ENCODE data around the gene CMPK2.
"Not testable (repeated sequence)": the region's sequence is repeated elsewhere in the genome, so short reads cannot be mapped to it uniquely, and the experiment has no call there.

Gene CMPK2, protein sequence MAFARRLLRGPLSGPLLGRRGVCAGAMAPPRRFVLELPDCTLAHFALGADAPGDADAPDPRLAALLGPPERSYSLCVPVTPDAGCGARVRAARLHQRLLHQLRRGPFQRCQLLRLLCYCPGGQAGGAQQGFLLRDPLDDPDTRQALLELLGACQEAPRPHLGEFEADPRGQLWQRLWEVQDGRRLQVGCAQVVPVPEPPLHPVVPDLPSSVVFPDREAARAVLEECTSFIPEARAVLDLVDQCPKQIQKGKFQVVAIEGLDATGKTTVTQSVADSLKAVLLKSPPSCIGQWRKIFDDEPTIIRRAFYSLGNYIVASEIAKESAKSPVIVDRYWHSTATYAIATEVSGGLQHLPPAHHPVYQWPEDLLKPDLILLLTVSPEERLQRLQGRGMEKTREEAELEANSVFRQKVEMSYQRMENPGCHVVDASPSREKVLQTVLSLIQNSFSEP

DNA sequence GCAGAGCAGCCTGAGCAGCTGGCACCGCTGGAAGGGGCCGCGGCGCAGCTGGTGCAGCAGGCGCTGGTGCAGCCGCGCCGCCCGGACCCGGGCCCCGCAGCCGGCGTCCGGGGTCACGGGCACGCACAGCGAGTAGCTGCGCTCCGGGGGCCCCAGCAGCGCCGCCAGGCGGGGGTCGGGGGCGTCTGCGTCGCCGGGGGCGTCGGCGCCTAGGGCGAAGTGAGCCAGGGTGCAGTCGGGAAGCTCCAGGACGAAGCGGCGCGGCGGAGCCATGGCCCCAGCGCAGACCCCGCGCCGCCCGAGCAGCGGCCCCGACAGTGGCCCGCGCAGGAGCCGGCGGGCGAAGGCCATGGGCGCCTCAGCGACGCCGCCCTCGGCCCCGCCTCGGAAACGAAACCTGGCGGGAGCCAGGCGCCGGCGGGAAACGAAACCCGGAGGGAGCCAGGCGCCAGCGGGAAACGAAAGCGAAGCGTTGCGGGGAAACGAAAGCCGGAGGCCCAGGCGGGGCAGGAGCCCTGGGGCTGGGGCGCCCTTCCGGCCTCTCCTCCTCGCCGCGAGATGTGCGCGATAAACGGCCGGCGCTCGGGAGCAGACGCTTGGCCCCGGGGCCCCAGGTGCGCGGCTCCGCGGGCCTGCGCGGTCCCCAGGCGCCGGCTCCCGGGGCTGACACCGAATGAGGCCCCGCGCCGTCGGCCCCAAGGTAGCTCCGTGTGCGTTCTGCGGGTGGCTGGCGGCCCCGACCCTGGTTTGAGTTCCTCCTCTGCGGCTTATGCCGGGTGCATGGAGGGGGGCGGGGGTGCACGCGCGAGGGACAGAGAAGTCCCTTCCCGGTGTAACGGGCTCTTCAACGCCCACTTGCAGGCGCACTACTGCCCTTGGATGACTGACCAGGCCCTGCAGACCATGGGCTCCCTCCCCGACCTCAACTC lies at the start of gene CMPK2:
TSS of gene CMPK2 (minus strand) at position 562 of the 929 bp plus-strand sequence. CDS start at position 351, 211 bp downstream.
- in situ Hi-C loops (cut with MboI; ENCODE audit: low sequenced_read_pairs), result no loop called here

DNA sequence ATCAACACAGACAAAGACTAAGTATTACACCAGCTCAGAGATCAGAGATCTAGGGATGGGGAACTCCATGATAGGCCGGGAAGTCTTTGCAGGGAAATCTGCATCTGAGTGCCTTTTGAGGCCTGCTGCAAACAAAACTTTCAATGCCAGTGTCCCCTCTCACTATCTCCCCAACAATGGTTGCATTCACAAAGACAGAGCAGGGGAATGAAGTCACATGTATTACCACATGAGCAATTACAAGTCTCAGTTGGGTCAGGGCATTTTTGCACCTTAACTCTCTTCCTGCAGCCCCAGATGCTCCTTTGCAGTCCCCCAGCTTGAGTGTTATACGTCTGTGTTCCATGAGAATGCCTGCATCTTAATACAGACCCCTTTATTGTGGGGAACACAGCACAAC lies 49.7 kb upstream of the CMPK2 start:
- in situ Hi-C loops (cut with MboI; ENCODE audit: low sequenced_read_pairs), result no loop called here

DNA sequence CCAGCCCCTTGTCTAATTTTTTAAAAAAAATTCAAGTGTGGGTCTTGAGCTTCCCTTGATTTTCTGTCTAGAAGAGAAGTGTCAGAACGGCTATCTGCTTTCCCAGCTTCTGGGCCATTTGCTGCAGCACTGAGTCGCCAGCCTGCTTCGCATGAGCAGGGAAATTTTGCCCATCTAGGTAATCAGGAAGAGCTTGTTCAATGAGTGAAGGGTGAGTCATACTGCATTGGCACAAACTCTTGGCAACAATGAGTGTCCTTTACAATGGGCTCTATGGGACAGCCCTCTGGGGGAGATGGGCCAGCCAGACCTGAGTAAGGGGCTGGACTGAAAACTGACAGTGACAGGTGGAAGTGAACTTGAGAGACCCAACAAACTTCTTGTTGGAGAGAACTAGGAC lies 49.1 kb upstream of the CMPK2 start:
- in situ Hi-C loops (cut with MboI; ENCODE audit: low sequenced_read_pairs), result no loop called here

DNA sequence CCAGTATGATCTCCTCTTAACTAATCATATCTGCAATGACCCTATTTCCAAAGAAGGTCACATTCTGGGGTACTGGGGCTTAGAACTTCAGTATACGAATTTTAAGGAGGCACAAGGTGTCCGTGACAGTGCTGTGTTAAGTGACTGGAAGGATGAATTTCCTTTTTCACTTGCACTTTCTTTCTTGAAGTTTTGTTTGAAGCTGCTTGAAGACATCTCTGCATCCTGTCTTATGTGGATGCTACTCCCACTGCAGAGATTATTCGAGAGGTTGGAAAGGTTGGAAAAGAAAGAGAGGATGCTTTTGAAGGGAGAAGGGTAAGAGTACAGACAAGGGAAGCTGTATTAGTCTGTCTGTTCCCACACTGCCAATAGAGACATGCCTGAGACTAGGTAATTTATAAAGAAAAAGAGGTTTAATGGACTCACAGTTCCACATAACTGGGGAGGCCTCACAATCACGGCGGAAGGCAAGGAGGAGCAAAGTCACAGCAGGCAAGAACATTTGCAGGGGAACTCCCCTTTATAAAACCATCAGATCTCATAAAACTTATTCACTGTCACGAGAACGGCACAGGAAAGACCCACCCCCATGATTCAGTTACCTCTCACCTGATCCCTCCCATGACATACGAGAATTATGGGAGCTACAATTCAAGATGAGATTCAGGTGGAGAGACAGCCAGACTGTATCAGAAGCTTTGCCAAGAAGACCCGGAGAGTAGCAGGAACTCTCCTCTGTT lies 47.9 kb upstream of the CMPK2 start:
- in situ Hi-C loops (cut with MboI; ENCODE audit: low sequenced_read_pairs), result no loop called here

DNA sequence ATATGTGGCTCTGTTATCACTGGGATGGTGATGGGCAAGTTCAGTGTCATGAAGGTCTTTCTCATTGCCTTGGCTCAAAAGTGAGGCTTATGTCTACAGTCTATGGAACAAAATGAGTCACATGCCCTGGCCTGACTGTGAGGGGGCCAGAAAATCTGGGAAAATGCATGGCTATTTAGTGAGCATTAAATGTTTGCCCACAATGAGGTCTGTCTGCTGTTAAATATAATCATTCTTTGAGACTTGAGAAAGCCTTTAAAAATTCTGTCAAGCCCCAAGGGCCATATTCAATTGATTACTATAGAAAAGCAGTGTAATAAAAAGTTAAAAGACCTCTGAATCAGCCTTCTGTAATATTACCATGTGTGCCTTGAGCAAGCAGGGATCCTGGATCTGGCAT lies 46.0 kb upstream of the CMPK2 start:
- in situ Hi-C loops (cut with MboI; ENCODE audit: low sequenced_read_pairs), result no loop called here

DNA sequence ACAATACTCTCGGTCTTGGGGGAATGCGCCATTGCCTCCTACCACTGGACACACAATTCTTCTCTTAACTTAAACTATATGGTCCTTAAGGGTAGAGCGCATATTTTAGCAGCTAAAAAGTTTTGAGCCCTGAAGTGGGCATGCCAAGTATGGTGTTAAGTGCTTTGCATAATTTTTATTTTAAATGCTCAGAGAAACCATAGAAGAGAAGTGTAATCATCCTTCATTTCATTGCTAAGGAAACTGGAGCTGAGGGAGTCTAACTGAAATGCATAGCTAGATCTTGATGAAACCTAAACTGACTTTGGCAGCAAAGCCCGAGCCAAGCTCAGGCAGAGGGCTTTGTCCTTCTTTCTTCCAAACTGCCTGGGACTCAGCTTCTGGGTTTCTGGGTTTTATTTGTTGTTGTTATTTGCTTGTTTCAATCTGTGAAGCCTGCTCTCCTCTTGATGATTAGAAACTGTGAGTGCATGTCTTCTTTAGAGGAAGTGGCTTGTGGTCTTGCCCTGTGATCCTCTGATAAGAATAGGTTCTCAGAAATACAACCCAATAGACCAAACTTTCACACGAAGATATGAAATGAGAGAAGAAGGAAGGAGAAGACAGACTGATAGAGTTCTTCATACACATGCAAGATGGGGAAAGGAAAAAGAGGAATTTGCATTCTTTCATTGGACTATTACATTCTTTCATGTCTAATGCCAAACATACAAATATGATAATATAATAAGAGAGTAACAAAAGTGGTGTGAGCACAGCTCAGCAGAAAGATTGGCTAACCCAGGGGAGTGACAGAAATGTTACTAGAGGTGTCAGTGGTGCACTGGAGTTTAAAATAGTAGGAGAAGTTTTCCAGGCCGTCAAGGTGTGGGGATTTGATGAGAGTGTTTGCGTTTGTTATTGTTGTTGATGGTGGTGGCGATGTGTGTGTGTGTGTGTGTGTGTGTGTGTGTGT lies 44.0 kb upstream of the CMPK2 start:
- in situ Hi-C loops (cut with MboI; ENCODE audit: low sequenced_read_pairs), result no loop called here

DNA sequence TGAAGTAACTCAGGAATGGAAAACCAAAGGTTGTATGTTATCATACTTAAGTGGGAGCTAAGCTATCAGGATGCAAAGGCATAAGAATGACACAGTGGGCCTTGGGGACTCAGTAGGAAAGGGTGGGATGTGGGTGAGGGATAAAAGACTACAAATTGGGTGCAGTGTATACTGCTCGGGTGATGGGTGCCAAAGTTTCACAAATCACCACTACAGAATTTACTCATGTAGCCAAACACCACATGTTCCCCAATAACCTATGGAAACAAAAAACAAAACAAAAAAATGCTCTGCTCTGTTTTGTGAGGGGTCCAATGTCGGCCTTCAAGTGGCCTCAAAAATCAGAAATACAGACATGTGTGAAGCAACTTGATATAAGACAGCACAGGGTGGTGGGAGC lies 42.6 kb upstream of the CMPK2 start:
- in situ Hi-C loops (cut with MboI; ENCODE audit: low sequenced_read_pairs), result no loop called here

DNA sequence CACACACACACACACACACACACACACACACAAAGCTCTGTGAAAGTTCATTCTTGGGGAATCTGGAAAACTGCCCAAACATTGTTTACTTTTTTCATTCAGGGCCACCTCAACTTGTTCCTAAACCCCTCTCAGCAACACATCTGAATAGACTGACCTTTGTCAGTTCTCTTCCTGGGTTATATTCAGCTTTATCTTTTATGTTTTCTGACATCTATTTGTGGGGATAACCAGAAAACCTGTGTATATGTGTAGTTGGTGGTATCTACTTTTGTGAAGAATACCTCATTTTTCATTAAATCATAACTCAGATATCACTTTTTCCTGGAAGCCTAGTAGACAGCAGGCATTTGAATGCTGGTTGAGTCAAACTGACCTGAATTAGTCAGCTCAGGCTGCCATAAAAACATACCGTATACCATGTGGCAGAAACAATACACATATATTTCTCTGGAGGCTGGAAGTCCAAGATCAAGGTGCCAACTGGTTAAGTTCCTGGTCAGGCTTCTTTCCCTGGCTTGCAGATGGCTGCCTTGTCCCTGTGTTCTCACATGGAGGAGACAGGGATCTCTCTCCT lies 40.5 kb upstream of the CMPK2 start:
- in situ Hi-C loops (cut with MboI; ENCODE audit: low sequenced_read_pairs), result no loop called here

DNA sequence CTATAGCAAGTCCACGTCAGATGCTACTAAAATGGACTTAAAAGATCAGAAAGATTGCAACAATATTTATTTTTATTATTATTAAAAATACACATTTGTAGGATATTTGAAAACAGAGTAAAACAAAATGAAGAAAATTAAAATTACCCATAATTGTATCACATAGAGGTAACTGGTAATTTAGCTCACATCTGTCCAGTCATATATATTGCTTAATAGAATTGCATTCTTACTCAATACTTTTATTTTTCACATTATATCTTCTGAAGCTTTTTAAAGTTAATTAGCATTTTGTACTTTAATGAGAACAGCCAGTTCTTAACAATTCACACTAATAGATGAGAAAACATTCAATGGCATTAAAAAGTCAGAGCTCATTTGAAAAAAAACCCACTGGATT lies 40.0 kb upstream of the CMPK2 start:
- in situ Hi-C loops (cut with MboI; ENCODE audit: low sequenced_read_pairs), result no loop called here

DNA sequence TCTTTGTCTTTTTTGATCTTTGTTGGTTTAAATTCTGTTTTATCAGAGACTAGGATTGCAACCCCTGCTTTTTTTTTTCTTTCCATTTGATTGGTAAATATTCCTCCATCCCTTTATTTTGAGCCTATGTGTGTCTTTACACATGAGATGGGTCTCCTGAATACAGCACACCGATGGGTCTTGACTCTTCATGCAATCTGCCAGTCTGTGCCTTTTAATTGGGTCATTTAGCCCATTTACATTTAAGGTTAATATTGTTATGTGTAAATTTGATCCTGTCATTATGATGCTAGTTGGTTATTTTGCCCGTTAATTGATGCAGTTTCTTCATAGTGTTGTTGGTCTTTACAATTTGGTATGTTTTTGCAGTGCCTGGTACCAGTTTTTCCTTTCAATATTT lies 36.9 kb upstream of the CMPK2 start:
- in situ Hi-C loops (cut with MboI; ENCODE audit: low sequenced_read_pairs), result not testable (repeated sequence)

DNA sequence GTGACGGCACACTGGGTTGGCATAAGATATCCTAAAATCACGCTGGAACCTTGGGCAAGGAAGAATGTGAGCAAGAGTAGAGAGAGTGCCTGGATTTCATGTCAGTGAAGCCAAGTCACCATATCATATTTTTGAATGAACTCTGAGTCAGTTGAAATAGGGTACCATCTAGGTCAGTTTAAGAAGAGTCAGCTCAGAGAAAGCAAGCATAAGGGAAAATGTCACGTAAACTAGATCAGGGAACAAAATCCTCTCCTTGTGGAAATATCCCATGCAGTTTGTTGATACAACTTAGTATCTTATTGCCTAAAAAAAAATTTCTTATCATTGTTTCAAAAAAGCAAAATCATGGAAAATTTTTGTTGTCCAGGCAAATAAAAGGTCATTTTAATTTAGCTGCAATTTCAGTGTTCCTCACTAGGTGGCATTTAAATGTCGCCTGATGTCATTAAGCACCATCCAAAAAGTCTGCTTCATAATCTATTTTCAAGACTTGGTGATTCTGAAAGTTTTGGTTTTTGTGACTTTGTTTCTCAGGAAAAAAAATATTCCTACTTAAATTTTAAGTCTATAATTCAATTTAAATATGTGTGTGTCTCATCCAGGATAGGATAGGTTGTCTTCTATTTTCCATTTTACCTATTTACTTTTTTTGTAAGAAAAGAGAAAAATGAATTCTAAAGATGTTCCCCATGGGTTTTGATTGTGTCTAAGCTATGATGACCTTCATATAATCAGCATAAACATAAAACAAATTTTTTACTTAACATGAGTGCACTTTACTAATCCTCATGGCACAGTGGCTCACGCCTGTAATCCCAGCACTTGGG lies 31.4 kb upstream of the CMPK2 start:
- in situ Hi-C loops (cut with MboI; ENCODE audit: low sequenced_read_pairs), result no loop called here

DNA sequence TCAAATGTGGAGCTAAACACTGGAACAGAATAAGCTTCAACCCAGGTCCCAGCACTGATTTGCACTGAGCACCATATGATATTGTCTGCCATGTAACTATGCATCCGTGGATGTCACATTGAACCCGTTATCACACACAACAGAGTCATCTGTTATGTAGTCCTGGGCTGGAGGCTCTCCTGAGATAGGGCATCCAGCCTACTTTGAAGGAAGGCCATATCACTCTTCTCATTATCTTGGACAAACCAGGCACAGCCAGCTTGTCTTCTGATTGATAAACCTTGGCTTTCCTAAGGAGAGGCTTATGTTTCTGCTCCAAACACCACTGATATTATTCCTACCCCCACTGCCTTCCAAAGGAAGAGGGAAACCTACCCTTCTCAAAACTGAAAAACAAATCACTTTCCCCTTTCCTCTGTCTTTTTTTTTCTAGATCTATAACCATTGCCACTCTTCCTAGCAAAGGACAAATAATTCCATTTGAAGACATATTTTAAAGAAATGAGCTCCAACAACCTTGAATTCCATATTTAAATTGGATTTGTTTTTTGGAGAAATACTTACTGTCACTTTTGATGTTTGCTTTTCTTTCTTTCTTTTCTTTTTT lies 28.3 kb upstream of the CMPK2 start:
- in situ Hi-C loops (cut with MboI; ENCODE audit: low sequenced_read_pairs), result no loop called here

DNA sequence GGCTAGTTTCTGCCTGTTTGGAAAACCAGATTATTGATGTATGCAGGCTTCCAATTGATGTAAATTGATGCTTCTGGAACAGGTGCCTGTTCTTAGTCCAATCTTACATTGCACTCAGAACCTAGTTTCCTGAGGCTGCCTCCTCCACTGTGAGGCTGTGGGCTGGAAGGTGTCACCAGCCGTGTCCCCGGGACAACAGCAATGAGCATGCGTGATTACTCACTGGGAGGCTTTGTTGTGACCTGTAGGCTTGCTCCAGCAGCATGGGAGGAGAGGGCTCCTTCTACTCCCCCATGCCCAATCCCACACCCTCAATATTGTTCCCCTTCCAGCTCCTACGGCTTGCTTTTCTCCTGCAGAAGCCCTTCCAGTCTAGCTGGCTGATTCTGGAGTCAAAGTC lies 23.0 kb upstream of the CMPK2 start:
- in situ Hi-C loops (cut with MboI; ENCODE audit: low sequenced_read_pairs), result no loop called here

DNA sequence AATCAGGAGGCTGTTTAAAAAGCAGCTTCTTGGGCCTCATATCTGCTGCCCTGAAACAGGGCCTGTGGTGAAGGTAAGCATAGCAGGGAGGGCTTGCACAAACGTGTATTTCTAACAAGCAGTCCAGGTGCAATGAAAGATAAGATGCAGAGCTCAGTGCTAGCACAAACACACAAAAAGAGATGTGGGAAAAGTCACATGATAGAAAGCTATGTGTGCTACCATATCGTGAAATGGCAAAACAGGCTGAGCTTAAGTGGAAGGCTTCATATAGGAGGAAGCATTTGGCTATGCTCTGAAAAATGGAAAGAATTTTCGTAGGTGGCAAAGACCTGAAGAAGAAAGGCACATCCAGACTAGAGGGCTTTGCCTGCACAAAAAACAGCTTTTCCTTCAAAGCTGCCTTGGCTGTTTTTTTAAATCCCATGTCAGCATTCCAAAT lies 22.1 kb upstream of the CMPK2 start:
- in situ Hi-C loops (cut with MboI; ENCODE audit: low sequenced_read_pairs), result no loop called here

DNA sequence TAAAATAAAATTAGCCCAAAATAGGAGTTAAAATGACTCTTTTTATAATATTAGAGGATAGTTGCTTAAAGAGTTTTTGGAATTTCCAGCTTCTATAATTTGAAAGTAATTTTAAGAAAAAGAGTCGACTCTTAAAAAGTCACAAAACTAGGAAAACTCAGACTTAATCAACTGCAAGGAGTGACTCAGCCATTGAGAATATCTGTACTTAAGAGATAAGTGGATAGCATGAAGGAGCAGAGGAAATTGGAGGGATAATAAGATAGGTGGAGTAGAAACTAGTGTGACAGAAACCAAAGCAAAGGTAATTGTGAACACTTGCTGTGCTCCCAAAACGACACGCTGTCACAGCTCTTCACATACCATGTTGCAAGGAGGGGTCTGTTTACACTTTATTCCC lies 20.3 kb upstream of the CMPK2 start:
- in situ Hi-C loops (cut with MboI; ENCODE audit: low sequenced_read_pairs), result no loop called here

DNA sequence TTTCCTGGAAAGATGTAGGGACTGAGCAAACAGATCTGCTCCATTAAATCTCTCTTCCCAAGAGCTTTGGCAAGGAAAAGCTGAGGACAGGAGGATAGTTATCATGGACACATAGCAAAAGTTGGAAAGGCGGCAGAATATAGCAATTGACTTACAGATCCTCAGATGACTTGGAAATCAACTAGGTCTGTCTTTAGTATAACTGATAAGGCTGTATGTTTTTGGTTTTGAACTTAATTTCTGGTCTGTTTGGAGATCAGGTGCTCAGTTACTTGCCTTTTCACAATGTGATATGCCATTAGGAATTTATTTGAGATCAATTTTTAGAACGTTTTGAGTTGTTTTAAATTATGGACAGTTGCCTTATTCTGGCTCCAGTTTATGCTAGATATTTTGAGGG lies 19.8 kb upstream of the CMPK2 start:
- in situ Hi-C loops (cut with MboI; ENCODE audit: low sequenced_read_pairs), result no loop called here

DNA sequence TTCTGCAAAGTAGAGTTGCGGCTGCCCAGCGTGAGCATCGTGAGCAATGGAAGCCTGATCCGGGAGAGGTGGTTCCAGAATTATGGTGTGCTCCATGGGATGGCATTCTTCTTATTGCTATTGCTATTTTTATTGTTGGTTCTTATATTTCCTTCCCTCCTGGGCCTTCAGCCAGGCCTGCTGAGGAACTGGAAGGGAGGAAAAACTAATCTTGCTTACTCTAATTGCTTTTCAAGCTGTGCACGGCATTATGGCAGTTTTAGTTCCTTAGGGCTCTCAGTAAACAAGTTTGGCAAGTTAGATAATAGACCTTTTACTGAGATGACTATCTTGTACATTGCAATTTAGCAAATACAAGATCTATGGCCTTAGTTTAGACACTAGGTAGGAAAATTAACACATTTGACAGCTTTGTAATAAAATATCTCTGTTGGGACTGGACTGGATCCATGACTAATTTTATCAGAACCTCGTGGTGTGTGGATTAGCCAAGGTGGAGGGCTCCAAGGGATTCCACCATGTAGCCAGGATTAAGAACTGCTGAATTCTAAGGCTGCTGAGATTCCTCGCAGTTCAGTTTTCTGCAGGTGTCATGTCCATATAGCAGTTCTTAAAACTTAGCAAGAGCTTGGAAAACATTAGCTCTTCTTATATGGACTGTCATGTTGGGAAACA lies 17.9 kb upstream of the CMPK2 start:
- in situ Hi-C loops (cut with MboI; ENCODE audit: low sequenced_read_pairs), result no loop called here

DNA sequence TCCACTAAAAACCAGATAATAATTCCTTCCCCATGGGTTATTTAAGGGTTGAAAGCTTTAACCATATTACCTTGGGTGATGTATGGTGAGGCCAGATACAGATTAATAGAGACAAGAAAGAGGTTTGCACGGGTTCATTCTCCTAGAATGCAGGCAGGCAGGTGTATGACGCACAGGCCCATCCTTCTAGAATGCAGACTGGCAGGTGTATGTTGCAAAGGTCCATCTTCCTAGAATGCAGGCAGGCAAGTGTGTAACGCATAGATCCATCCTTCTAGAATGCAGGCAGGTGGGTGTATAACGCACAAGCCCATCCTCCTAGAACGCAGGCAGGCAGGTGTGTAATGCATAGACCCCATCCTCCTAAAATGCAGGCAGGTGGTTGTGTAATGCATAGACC lies 15.8 kb upstream of the CMPK2 start:
- in situ Hi-C loops (cut with MboI; ENCODE audit: low sequenced_read_pairs), result no loop called here

Measured in HL-60/S4 treated with phorbol 12-myristate 13-acetate at 8.2 ng/mL for 4 days and 3 days (cell line).